IPS DF 19.7 (cell line): ENCODE data around the gene FNDC3B.
"Not testable (repeated sequence)": the region's sequence is repeated elsewhere in the genome, so short reads cannot be mapped to it uniquely, and the experiment has no call there.

ENCODE experiments used
- DNase-seq: peaks from one replicate; pipeline ENCODE4 v3.0.0-alpha.2; 2013; ENCODE audit warnings: low read depth, low spot score

FNDC3B gene

GRCh38 chr3:172039436-172040077, at the start of gene FNDC3B:
Gene FNDC3B, plus strand, starts transcription at chr3:172039578. Its CDS starts 72,902 bp downstream, at chr3:172112480.
- DNase-seq, result peak; percentile 79

- not testable (repeated sequence) for DNase-seq
These were observed 49.1 kb upstream of the FNDC3B start for GRCh38 chr3:171990239-171990638.

- no peak for DNase-seq
These were observed 48.2 kb upstream of the FNDC3B start for GRCh38 chr3:171991166-171991565.

- no peak for DNase-seq
These were observed 44.5 kb upstream of the FNDC3B start for GRCh38 chr3:171994646-171995428.

GRCh38 chr3:171995486-171995885, 43.9 kb upstream of the FNDC3B start:
- no peak for DNase-seq

- DNase-seq, result no peak
These were observed 43.1 kb upstream of the FNDC3B start for GRCh38 chr3:171996178-171996817.

GRCh38 chr3:171998731-171999130, 40.6 kb upstream of the FNDC3B start:
- DNase-seq, result not testable (repeated sequence)

- DNase-seq, result not testable (repeated sequence)
These were observed 37.8 kb upstream of the FNDC3B start for GRCh38 chr3:172001616-172002015.

- DNase-seq, result no peak
These were observed 36.8 kb upstream of the FNDC3B start for GRCh38 chr3:172002512-172003078.

GRCh38 chr3:172003146-172003545, 36.2 kb upstream of the FNDC3B start:
- no peak for DNase-seq

GRCh38 chr3:172007065-172007370, 32.4 kb upstream of the FNDC3B start:
- no peak for DNase-seq

- no peak for DNase-seq
These were observed 29.6 kb upstream of the FNDC3B start for GRCh38 chr3:172009803-172010202.

GRCh38 chr3:172012775-172013174, 26.6 kb upstream of the FNDC3B start:
- DNase-seq, result no peak

- DNase-seq, result no peak
These were observed 25.2 kb upstream of the FNDC3B start for GRCh38 chr3:172014145-172014544.

GRCh38 chr3:172018364-172018763, 21.0 kb upstream of the FNDC3B start:
- DNase-seq, result no peak

- DNase-seq, result no peak
These were observed 18.6 kb upstream of the FNDC3B start for GRCh38 chr3:172020763-172021162.

- no peak for DNase-seq
These were observed 18.2 kb upstream of the FNDC3B start for GRCh38 chr3:172021164-172021563.

- no peak for DNase-seq
These were observed 17.5 kb upstream of the FNDC3B start for GRCh38 chr3:172021859-172022258.

- DNase-seq, result no peak
These were observed 15.5 kb upstream of the FNDC3B start for GRCh38 chr3:172023915-172024314.

GRCh38 chr3:172024679-172025078, 14.7 kb upstream of the FNDC3B start:
- no peak for DNase-seq

- DNase-seq, result no peak
These were observed 9.8 kb upstream of the FNDC3B start for GRCh38 chr3:172029425-172030098.

- no peak for DNase-seq
These were observed 9.2 kb upstream of the FNDC3B start for GRCh38 chr3:172030181-172030580.
